ENCODE data around the gene MROH9.

DNA sequence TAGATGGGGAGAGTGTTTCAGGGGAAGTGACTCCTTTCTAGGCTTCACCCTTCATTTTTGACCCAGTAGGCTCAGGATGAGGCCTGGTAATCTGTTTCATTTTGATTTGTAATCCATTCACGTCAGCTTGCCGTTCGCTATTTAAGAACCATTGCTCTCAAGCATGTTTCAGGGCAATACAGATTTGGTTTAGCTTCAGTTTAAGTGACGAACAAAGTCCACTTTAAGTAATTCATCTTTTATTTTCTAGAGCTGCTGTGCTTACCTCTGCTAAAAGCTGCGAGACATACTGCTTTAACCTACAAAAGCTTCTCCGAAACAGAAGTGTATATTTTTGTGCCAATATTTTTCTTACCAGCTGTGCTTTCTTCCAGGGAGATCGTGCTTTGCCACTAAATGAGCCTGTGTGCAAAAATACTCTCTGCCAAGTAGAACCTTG lies 146.4 kb downstream of the MROH9 start:
- TF ChIP-seq, protein P1, sequence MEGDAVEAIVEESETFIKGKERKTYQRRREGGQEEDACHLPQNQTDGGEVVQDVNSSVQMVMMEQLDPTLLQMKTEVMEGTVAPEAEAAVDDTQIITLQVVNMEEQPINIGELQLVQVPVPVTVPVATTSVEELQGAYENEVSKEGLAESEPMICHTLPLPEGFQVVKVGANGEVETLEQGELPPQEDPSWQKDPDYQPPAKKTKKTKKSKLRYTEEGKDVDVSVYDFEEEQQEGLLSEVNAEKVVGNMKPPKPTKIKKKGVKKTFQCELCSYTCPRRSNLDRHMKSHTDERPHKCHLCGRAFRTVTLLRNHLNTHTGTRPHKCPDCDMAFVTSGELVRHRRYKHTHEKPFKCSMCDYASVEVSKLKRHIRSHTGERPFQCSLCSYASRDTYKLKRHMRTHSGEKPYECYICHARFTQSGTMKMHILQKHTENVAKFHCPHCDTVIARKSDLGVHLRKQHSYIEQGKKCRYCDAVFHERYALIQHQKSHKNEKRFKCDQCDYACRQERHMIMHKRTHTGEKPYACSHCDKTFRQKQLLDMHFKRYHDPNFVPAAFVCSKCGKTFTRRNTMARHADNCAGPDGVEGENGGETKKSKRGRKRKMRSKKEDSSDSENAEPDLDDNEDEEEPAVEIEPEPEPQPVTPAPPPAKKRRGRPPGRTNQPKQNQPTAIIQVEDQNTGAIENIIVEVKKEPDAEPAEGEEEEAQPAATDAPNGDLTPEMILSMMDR (IDR thresholded peaks at IDR 0.05) = no peak
- no peak for TF ChIP-seq POLR2AphosphoS5 (IDR thresholded peaks at IDR 0.05)
- no peak for TF ChIP-seq POLR2A (IDR thresholded peaks at IDR 0.05)
- no peak for TF ChIP-seq EP300 (IDR thresholded peaks at IDR 0.05)

All from gastroesophageal sphincter (tissue), 3 donors.